Lower lobe of right lung (tissue), 2 donors: Measurements from ENCODE around the gene GLIPR2. TPM values are rescaled to one million over a fixed set of nuclear protein-coding genes. Genes with fewer than 3 reads are reported as not detected.
A peak's percentile ranks its signal among the peaks of the same experiment; 100 is the strongest.

ENCODE experiments used
- ATAC-seq, 2 donors: fragments of 200-7000 bp; cut with Tn5 transposase; one replicate each; pipeline ENCODE4 v1.9.1; 2020 to 2022; ENCODE audit warnings: mild to moderate bottlenecking in 2 of 2, moderate library complexity in 2 of 2
- DNase-seq: peaks from one replicate; pipeline ENCODE4 v3.0.0-alpha.2; 2020
- H3K27ac ChIP-seq: fragments of 200-600 bp; one replicate; pipeline ENCODE4 v1.8.0; 2022
- H3K27me3 ChIP-seq: fragments of 200-600 bp; one replicate; pipeline ENCODE4 v1.8.0; 2022; ENCODE audit warnings: low read depth
- H3K36me3 ChIP-seq: fragments of 200-600 bp; one replicate; pipeline ENCODE4 v1.8.0; 2022; ENCODE audit warnings: mild to moderate bottlenecking
- H3K4me1 ChIP-seq: fragments of 200-600 bp; one replicate; pipeline ENCODE4 v1.8.0; 2022
- H3K4me3 ChIP-seq: fragments of 200-600 bp; one replicate; pipeline ENCODE4 v1.8.0; 2022; ENCODE audit warnings: mild to moderate bottlenecking
- H3K9me3 ChIP-seq: fragments of 200-600 bp; one replicate; pipeline ENCODE4 v1.8.0; 2022
- intact Hi-C: fragments of 100-400 bp; cut with DNase I; formaldehyde crosslinking; loops from one replicate; pipeline ENCODE4 v1.11.0; 2022
- total RNA-seq: library from RNA; stranded (reverse); fragmentation: NEBNext Ultra II Directional; extraction: Animal tissue kit (Norgen Biotek cat#: 25700); gene quantifications from one replicate; pipeline ENCODE4 v1.2.1, GENCODE V29; 2021
- TF ChIP-seq, protein P1 (sequence below): fragments of 200-600 bp; IDR thresholded peaks from one replicate; pipeline ENCODE4 v1.8.0; 2022; ENCODE audit warnings: antibody characterized with exemption, mild to moderate bottlenecking
- donor health status: DM: no; HTN: yes; CAD: no; lungs with severe emphysema.

GLIPR2 gene
- total RNA-seq, 1 donor from 2014 or later, result 108 TPM

DNA sequence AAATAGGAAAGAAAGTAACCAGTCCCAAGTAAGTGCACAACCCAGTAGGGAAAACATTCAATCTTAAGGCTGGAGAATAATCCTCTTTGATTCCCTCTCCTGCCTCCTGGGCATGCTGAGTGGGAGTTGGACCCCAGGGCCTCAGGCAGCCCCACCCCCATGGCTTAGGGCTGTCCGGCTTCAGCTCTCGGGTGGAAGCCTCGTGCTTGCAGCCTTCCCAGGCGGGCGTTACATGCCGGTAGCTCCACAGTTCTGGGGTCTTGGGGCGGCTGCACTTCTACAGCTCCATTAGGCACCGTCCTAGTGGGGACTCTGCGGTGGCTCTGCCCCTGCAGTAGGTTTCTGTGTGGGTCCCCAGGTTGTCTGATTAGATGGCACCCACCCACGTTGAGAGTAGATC is 10.1 kb downstream of the GLIPR2 start:
- TF ChIP-seq, protein P1, sequence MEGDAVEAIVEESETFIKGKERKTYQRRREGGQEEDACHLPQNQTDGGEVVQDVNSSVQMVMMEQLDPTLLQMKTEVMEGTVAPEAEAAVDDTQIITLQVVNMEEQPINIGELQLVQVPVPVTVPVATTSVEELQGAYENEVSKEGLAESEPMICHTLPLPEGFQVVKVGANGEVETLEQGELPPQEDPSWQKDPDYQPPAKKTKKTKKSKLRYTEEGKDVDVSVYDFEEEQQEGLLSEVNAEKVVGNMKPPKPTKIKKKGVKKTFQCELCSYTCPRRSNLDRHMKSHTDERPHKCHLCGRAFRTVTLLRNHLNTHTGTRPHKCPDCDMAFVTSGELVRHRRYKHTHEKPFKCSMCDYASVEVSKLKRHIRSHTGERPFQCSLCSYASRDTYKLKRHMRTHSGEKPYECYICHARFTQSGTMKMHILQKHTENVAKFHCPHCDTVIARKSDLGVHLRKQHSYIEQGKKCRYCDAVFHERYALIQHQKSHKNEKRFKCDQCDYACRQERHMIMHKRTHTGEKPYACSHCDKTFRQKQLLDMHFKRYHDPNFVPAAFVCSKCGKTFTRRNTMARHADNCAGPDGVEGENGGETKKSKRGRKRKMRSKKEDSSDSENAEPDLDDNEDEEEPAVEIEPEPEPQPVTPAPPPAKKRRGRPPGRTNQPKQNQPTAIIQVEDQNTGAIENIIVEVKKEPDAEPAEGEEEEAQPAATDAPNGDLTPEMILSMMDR, result no peak
- H3K36me3 ChIP-seq, result peaks cover 21% of the 10 kb centered on the region
- no peak for DNase-seq
- peaks cover 85% of the 10 kb centered on the region for H3K4me1 ChIP-seq
- H3K27me3 ChIP-seq, result no peaks in the 10 kb centered on the region
- no peak for ATAC-seq
- no peaks in the 10 kb centered on the region for H3K9me3 ChIP-seq
- H3K4me3 ChIP-seq, result no peak overlapping the region
- intact Hi-C loops, result no loop called here
- no peak overlapping the region for H3K27ac ChIP-seq

DNA sequence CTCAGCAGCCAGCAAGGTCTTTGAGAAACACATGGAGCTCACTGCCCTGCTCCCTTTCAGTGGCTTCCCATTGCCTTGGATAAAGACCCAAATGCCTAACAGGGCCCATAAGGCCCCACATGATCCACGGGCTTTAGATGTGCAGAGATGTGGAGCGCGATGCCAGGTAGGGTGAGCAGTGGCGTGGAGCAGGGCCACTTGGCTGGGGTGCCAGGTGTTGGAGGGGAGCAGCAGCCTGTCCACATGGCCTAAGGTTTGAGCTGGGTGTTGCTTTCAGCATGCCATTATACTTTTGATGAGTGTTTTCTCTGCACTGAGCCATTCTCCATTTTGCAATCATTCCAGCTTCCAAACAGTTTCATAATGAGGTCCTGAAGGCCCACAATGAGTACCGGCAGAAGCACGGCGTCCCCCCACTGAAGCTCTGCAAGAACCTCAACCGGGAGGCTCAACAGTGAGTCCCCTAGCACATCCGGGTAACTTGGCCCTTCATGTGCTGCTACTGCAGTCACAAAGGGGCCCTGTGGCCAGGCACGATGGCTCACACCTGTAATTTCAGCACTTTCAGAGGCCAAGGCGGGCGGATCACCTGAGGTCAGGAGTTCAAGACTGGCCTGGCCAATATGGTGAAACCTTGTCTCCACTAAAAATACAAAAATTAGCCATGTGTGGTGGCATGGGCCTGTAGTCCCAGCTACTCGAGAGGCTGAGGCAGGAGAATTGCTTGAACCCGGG is 11.1 kb downstream of the GLIPR2 start:
- Histone ChIP-seq H3K4me1 (peaks cover 84% of the 10 kb centered on the region), H3K27ac (peak overlapping the region; percentile 61), H3K9me3 (no peaks in the 10 kb centered on the region)

DNA sequence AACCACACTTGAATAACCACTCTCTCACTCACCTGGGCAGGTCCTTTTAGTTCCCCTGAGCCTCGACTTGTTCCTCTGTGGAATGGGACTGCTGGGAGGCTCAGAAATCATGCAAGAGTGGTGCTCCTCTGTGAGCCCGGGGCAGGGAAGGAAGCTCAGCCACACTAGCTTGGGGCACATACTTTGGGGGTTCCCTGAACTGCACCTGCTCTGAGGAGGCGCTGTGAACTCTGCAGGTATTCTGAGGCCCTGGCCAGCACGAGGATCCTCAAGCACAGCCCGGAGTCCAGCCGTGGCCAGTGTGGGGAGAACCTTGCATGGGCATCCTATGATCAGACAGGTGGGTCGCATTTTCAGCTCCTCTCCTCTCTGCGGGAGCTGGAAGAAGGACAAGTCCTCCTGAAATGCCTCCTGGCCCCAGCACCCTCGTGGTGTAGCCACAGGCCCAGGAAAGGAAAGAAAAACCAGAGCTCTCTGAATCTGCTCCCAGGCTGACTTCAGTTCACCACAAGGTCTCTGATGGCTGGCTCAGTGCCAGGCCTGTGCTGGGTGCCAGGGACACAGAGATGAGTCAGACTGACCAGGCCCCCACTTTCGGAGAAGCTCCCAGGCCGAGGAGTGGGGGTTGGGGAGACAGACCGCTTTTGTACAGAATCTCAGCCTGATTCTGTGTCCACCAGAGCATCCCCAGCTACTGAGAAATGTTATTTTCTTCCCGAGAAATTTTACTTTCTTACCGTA is 11.9 kb downstream of the GLIPR2 start:
- H3K27ac ChIP-seq, result peak overlapping the region; percentile 61
- intact Hi-C loops, result no loop called here
- H3K4me3 ChIP-seq, result no peak overlapping the region
- TF ChIP-seq, protein P1, result no peak
- peaks cover 84% of the 10 kb centered on the region for H3K4me1 ChIP-seq
- DNase-seq (peak; percentile 92), ATAC-seq (peak; percentile 54 to 74)
- H3K9me3 ChIP-seq, result no peaks in the 10 kb centered on the region
- H3K27me3 ChIP-seq, result no peaks in the 10 kb centered on the region
- H3K36me3 ChIP-seq, result peaks cover 21% of the 10 kb centered on the region

More for the DNA sequence above, 11.1 kb downstream of the GLIPR2 start:
- no peak for ATAC-seq
- intact Hi-C loops, result no loop called here
- no peak for DNase-seq
- Histone ChIP-seq H3K27me3 (no peaks in the 10 kb centered on the region), H3K4me3 (no peak overlapping the region), H3K36me3 (peaks cover 21% of the 10 kb centered on the region)
- TF ChIP-seq, protein P1, result no peak

DNA sequence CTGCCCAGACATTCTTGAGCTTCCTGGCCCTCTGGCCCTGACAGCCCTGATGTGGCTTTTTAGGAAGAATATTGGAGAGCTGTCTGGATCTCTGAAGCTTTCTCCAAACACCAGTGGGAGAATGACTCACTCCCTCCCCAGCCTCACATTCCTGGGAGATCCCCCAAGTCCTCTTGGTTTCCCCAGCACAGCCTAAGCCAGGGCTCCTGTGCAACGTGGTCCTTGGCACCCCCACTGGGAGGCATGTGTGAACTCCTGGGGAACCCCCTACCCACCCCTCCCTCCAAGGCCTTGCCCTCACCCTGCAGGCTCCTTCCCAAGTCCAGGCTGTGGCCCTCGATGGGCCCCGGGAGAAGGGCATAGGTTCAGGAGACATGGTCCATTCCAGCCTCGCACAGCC is 12.7 kb downstream of the GLIPR2 start:
- intact Hi-C loops, result no loop called here
- ATAC-seq (no peak), DNase-seq (no peak)
- Histone ChIP-seq H3K36me3 (peaks cover 21% of the 10 kb centered on the region), H3K9me3 (no peaks in the 10 kb centered on the region), H3K27ac (peak overlapping the region; percentile 61), H3K4me1 (peaks cover 81% of the 10 kb centered on the region), H3K4me3 (no peak overlapping the region), H3K27me3 (no peaks in the 10 kb centered on the region)
- TF ChIP-seq, protein P1, result no peak

DNA sequence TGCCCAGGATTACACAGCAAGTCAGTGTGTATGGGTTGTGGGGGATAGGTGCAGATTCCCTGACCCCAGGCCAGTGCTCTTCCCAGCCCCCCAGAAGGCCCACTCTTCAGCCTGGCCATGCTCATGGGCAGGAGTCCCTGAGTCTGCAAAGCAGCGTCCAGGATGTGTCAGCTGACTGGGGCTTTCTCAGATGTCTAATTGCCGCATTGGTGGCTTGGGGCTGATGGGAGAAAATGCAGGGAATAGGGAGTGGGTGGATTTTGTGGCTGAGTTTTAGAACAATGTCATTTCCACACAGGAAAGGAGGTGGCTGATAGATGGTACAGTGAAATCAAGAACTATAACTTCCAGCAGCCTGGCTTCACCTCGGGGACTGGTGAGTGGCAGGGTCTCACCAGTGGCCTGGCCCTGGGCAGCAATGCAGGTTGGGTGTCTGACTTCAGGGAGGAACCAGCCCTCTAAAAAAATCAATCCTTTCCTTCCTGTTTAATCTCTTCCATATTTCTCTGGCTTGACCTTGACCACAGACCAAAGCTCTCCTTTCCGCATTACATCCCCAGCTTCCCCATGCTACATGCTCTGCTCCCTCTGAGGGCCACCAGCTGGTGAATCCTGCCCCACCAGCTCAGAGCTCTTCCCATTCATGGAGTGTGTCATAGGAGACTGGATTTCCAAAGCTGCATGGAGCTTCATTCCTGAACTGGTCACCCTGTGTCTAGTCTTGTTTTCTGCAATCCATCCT is 14.2 kb downstream of the GLIPR2 start:
- Histone ChIP-seq H3K27me3 (no peaks in the 10 kb centered on the region), H3K27ac (peak overlapping the region; percentile 83), H3K36me3 (peaks cover 21% of the 10 kb centered on the region), H3K4me1 (peaks cover 84% of the 10 kb centered on the region), H3K4me3 (no peak overlapping the region), H3K9me3 (no peaks in the 10 kb centered on the region)
- DNase-seq (no peak), ATAC-seq (peak; percentile 6)
- intact Hi-C loops, result no loop called here
- TF ChIP-seq, protein P1, result no peak
